NCI-H748 (cell line): ENCODE results near the gene BSND.
"Not testable (repeated sequence)": the region's sequence is repeated elsewhere in the genome, so short reads cannot be mapped to it uniquely, and the experiment has no call there.

Source experiments
- DNase-seq: peaks from one replicate; lab custom pipeline; 2025; ENCODE audit not compliant: unreplicated experiment; lab: John Stamatoyannopoulos, UW

Gene BSND

GRCh38 chr1:55015123-55015522 is 16.4 kb downstream of the BSND start:
- DNase-seq = no peak

GRCh38 chr1:55015731-55016620 is 17.2 kb downstream of the BSND start:
- no peak for DNase-seq

GRCh38 chr1:55018395-55018794 is 19.7 kb downstream of the BSND start:
- no peak for DNase-seq

- peak; percentile 88 for DNase-seq
Measured at GRCh38 chr1:55021942-55022546, 23.3 kb downstream of the BSND start.

GRCh38 chr1:55024163-55024562 is 25.4 kb downstream of the BSND start:
- not testable (repeated sequence) for DNase-seq

GRCh38 chr1:55026682-55027081 is 27.9 kb downstream of the BSND start:
- not testable (repeated sequence) for DNase-seq

GRCh38 chr1:55031098-55031497 is 32.4 kb downstream of the BSND start:
- DNase-seq = not testable (repeated sequence)

- DNase-seq = no peak
Measured at GRCh38 chr1:55033265-55033614, 34.5 kb downstream of the BSND start.

- DNase-seq = no peak
Measured at GRCh38 chr1:55034476-55035133, 35.9 kb downstream of the BSND start.

GRCh38 chr1:55035904-55036303 is 37.2 kb downstream of the BSND start:
- no peak for DNase-seq

- DNase-seq = no peak
Measured at GRCh38 chr1:55037733-55038551, 39.2 kb downstream of the BSND start.

- no peak for DNase-seq
Measured at GRCh38 chr1:55038552-55038838, 39.8 kb downstream of the BSND start.

- DNase-seq = no peak
Measured at GRCh38 chr1:55038974-55039341, 40.2 kb downstream of the BSND start.

GRCh38 chr1:55039342-55040082 is 40.8 kb downstream of the BSND start, which contains the start of gene PCSK9:
Gene PCSK9, plus strand, starts transcription at chr1:55039548. Its CDS starts 290 bp downstream, at chr1:55039838.
- peak; percentile 76 for DNase-seq

GRCh38 chr1:55040083-55040932 is 41.6 kb downstream of the BSND start:
- peak; percentile 10 for DNase-seq

- no peak for DNase-seq
Measured at GRCh38 chr1:55040933-55041494, 42.3 kb downstream of the BSND start.

GRCh38 chr1:55041613-55042012 is 42.9 kb downstream of the BSND start:
- no peak for DNase-seq

GRCh38 chr1:55043011-55043410 is 44.3 kb downstream of the BSND start:
- no peak for DNase-seq

GRCh38 chr1:55043726-55044125 is 45.0 kb downstream of the BSND start:
- no peak for DNase-seq
